Measurements from ENCODE around the gene PLK5. TPM values are rescaled to one million over a fixed set of nuclear protein-coding genes. Genes with fewer than 3 reads are reported as not detected.
A peak's percentile ranks its signal among the peaks of the same experiment; 100 is the strongest.
"Not testable (repeated sequence)": the region's sequence is repeated elsewhere in the genome, so short reads cannot be mapped to it uniquely, and the experiment has no call there.

The PLK5 gene, protein sequence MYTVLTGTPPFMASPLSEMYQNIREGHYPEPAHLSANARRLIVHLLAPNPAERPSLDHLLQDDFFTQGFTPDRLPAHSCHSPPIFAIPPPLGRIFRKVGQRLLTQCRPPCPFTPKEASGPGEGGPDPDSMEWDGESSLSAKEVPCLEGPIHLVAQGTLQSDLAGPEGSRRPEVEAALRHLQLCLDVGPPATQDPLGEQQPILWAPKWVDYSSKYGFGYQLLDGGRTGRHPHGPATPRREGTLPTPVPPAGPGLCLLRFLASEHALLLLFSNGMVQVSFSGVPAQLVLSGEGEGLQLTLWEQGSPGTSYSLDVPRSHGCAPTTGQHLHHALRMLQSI
- total RNA-seq, result not detected

DNA sequence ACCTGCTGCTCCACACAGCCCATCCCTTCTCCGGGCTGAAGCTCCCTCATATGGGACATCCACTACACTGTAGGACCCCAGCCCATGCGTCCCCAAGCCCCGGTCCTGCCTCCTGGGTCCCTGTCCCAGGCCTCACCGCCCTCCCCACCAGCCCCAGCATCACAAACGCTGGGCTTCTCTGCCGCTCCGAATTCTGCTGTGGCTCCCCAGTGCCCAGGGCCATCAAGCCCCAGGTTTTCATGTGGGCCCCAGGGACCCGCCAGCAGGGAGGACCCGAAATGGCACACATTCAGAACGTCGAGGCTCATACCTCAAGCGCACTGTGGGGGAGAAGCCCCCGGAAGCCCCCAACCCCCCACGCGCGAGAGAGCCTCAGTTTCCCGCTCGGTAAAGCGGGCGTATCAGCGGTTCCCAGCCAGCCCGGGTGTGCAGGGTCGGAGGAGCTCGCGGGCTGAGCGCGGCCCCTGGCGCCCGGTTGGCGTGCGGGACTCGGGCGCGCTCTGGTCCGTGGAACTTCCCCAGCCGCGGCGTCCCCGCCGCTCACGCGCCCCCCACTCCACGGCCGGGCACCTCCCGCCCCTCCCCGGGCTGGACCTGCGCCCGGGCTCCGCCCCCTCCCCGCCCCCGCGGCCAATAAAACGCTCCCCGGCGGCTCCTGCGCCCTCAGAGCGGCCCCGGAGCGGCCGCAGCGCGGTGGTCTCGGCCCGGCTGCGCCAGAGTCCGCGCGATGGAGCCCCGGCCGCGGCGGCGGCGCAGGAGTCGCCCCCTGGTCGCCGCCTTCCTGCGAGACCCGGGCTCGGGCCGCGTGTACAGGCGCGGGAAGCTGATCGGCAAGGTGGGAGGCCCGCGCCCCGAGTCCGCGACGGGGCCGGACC lies at the start of gene PLK5:
Gene PLK5, plus strand, starts transcription at position 666 of the 875 bp plus-strand sequence. CDS start 2,920 bp downstream, outside the sequence.
- Histone ChIP-seq H3K9ac (ENCODE audit: low read depth in 1 of 3, low read length in 3 of 3) (no peak within 1 kb of the TSS), H3K36me3 (ENCODE audit: control insufficient read depth in 3 of 3, insufficient read depth in 3 of 3, low read length in 3 of 3) (no peaks in the 10 kb centered on the region), H3K27ac (ENCODE audit: low read depth, low read length) (no peak within 1 kb of the TSS), H3K4me3 (ENCODE audit: low read length in 3 of 3) (peak within 1 kb of the TSS in 2 of 3 donors; percentile 35 to 54), H3K9me3 (ENCODE audit: control insufficient read depth in 3 of 3, low read length in 3 of 3) (no peaks in the 10 kb centered on the region), H3K4me1 (ENCODE audit: control insufficient read depth in 3 of 3, insufficient read depth in 3 of 3, low read length in 3 of 3) (peaks cover 0 to 9% (median 3%) of the 10 kb centered on the region in 3 donors), H3K27me3 (ENCODE audit: control insufficient read depth in 3 of 3, insufficient read depth in 3 of 3, low read length in 3 of 3) (peaks cover 41 to 60% (median 56%) of the 10 kb centered on the region in 3 donors)

GRCh38 chr19:1474765-1475351 lies 49.0 kb upstream of the PLK5 start:
- H3K4me1 ChIP-seq (ENCODE audit: control insufficient read depth in 3 of 3, insufficient read depth in 3 of 3, low read length in 3 of 3), result peaks cover 33 to 69% (median 48%) of the 10 kb centered on the region in 3 donors
- H3K27me3 ChIP-seq (ENCODE audit: control insufficient read depth in 3 of 3, insufficient read depth in 3 of 3, low read length in 3 of 3), result peaks cover 43 to 46% (median 46%) of the 10 kb centered on the region in 3 donors
- no peak overlapping the region for H3K27ac ChIP-seq (ENCODE audit: low read depth, low read length)
- H3K9ac ChIP-seq (ENCODE audit: low read depth in 1 of 3, low read length in 3 of 3), result no peak overlapping the region
- H3K9me3 ChIP-seq (ENCODE audit: control insufficient read depth in 3 of 3, low read length in 3 of 3), result no peaks in the 10 kb centered on the region
- peaks cover 5 to 10% (median 5%) of the 10 kb centered on the region in 3 donors for H3K36me3 ChIP-seq (ENCODE audit: control insufficient read depth in 3 of 3, insufficient read depth in 3 of 3, low read length in 3 of 3)
- no peak overlapping the region for H3K4me3 ChIP-seq (ENCODE audit: low read length in 3 of 3)

DNA sequence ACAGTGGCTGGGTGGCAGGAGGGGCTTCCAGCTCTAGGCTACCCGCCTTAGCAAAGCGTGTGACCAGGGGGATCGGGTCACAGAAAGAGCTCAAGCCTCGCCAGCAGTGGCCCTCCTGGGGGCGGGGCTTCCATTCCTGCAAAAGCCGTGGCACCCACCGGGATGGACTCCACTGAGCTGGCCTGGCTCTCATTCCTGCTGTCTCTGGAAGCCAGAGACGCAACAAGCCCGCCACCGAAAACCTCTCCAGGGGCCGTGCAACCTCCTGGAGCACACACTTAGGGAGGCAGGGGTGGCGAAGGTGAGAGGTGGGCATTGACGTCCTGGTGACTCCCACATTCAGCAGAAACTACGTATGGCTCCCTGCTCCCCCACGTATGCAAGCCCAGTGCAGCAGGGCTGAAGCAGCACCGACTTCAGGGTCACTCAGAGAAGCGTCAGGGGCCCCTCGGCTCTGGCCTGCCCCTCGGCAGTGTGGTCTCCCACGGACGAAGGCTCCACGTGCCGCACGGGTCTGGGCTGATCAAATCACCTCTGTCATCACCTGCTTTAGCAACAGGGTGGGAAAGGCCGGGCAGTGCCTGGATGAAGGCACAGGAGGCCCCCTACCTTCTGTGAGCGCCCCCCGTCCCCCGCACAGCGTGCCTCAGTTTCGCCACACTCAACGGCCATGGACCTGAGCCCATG lies 48.0 kb upstream of the PLK5 start:
- Histone ChIP-seq H3K36me3 (ENCODE audit: control insufficient read depth in 3 of 3, insufficient read depth in 3 of 3, low read length in 3 of 3) (peaks cover 5 to 10% (median 5%) of the 10 kb centered on the region in 3 donors), H3K27me3 (ENCODE audit: control insufficient read depth in 3 of 3, insufficient read depth in 3 of 3, low read length in 3 of 3) (peaks cover 33 to 36% (median 35%) of the 10 kb centered on the region in 3 donors), H3K4me1 (ENCODE audit: control insufficient read depth in 3 of 3, insufficient read depth in 3 of 3, low read length in 3 of 3) (peaks cover 24 to 58% (median 38%) of the 10 kb centered on the region in 3 donors)

GRCh38 chr19:1477056-1477455 lies 46.8 kb upstream of the PLK5 start:
- H3K27ac ChIP-seq (ENCODE audit: low read depth, low read length); H3K36me3 ChIP-seq (ENCODE audit: control insufficient read depth in 3 of 3, insufficient read depth in 3 of 3, low read length in 3 of 3); H3K9ac ChIP-seq (ENCODE audit: low read depth in 1 of 3, low read length in 3 of 3); H3K9me3 ChIP-seq (ENCODE audit: control insufficient read depth in 3 of 3, low read length in 3 of 3); H3K4me3 ChIP-seq (ENCODE audit: low read length in 3 of 3): not testable (repeated sequence)
- H3K4me1 ChIP-seq (ENCODE audit: control insufficient read depth in 3 of 3, insufficient read depth in 3 of 3, low read length in 3 of 3), result peaks cover 15 to 47% (median 26%) of the 10 kb centered on the region in 3 donors
- H3K27me3 ChIP-seq (ENCODE audit: control insufficient read depth in 3 of 3, insufficient read depth in 3 of 3, low read length in 3 of 3), result peaks cover 21 to 24% (median 24%) of the 10 kb centered on the region in 3 donors

More for the DNA sequence above, 48.0 kb upstream of the PLK5 start:
- no peaks in the 10 kb centered on the region for H3K9me3 ChIP-seq (ENCODE audit: control insufficient read depth in 3 of 3, low read length in 3 of 3)
- H3K4me3 ChIP-seq (ENCODE audit: low read length in 3 of 3), result no peak overlapping the region
- no peak overlapping the region for H3K9ac ChIP-seq (ENCODE audit: low read depth in 1 of 3, low read length in 3 of 3)
- H3K27ac ChIP-seq (ENCODE audit: low read depth, low read length), result no peak overlapping the region

GRCh38 chr19:1478934-1479707 lies 44.8 kb upstream of the PLK5 start, which contains the start of gene C19orf25:
TSS of gene C19orf25 (minus strand) at chr19:1479215. CDS start at chr19:1478903, 312 bp downstream.
- Histone ChIP-seq H3K9me3 (ENCODE audit: control insufficient read depth in 3 of 3, low read length in 3 of 3) (no peaks in the 10 kb centered on the region), H3K4me1 (ENCODE audit: control insufficient read depth in 3 of 3, insufficient read depth in 3 of 3, low read length in 3 of 3) (peaks cover 14 to 27% (median 17%) of the 10 kb centered on the region in 3 donors), H3K36me3 (ENCODE audit: control insufficient read depth in 3 of 3, insufficient read depth in 3 of 3, low read length in 3 of 3) (peaks cover 5 to 10% (median 5%) of the 10 kb centered on the region in 3 donors), H3K9ac (ENCODE audit: low read depth in 1 of 3, low read length in 3 of 3) (peak within 1 kb of the TSS; percentile 72 to 84 (median 79)), H3K4me3 (ENCODE audit: low read length in 3 of 3) (peak within 1 kb of the TSS; percentile 86 to 91 (median 91)), H3K27me3 (ENCODE audit: control insufficient read depth in 3 of 3, insufficient read depth in 3 of 3, low read length in 3 of 3) (peaks cover 2 to 7% (median 5%) of the 10 kb centered on the region in 3 donors), H3K27ac (ENCODE audit: low read depth, low read length) (peak within 1 kb of the TSS; percentile 45)

DNA sequence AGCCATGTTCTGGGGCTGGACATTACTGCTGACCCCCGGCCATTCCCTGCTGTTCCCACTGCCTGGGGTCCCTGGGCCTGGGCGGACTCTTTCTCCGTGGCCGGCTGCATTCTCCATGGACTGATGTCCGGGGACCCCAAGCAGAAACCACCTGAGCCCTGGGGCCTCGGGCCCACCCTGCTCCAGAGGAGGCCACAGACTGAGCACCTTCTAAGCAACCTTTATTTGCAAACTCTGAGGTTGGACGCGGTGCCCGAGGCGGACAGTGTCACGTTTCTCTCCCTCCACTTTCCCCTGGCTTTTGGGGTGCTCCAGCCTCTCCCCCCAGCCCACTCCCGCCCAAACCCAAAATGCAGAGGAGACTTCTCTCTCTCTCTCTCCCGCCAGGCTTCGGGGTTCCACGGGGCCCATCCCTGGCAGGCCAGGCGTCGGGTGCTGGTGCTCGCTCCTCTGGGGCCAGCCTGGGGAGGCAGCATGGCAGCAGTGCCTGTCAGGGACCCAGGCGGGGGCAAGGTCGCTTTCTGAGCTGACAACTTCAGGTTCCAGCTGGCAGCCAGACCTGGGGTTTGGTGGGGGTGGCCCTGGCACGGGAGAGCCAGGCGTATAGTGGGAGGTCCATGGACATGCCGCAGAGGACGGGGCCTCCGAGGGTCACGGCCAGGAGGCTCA lies 42.5 kb upstream of the PLK5 start:
- H3K9me3 ChIP-seq (ENCODE audit: control insufficient read depth in 3 of 3, low read length in 3 of 3), result no peaks in the 10 kb centered on the region
- no peak overlapping the region for H3K9ac ChIP-seq (ENCODE audit: low read depth in 1 of 3, low read length in 3 of 3)
- H3K36me3 ChIP-seq (ENCODE audit: control insufficient read depth in 3 of 3, insufficient read depth in 3 of 3, low read length in 3 of 3), result peaks cover 0 to 2% (median 0%) of the 10 kb centered on the region in 3 donors
- no peaks in the 10 kb centered on the region for H3K27me3 ChIP-seq (ENCODE audit: control insufficient read depth in 3 of 3, insufficient read depth in 3 of 3, low read length in 3 of 3)
- peaks cover 10 to 17% (median 10%) of the 10 kb centered on the region in 3 donors for H3K4me1 ChIP-seq (ENCODE audit: control insufficient read depth in 3 of 3, insufficient read depth in 3 of 3, low read length in 3 of 3)
- no peak overlapping the region for H3K4me3 ChIP-seq (ENCODE audit: low read length in 3 of 3)
- H3K27ac ChIP-seq (ENCODE audit: low read depth, low read length), result no peak overlapping the region

- no peak overlapping the region for H3K4me3 ChIP-seq (ENCODE audit: low read length in 3 of 3)
- no peaks in the 10 kb centered on the region for H3K27me3 ChIP-seq (ENCODE audit: control insufficient read depth in 3 of 3, insufficient read depth in 3 of 3, low read length in 3 of 3)
- no peak overlapping the region for H3K9ac ChIP-seq (ENCODE audit: low read depth in 1 of 3, low read length in 3 of 3)
- peaks cover 10 to 17% (median 10%) of the 10 kb centered on the region in 3 donors for H3K4me1 ChIP-seq (ENCODE audit: control insufficient read depth in 3 of 3, insufficient read depth in 3 of 3, low read length in 3 of 3)
- H3K9me3 ChIP-seq (ENCODE audit: control insufficient read depth in 3 of 3, low read length in 3 of 3), result no peaks in the 10 kb centered on the region
- no peak overlapping the region for H3K27ac ChIP-seq (ENCODE audit: low read depth, low read length)
- H3K36me3 ChIP-seq (ENCODE audit: control insufficient read depth in 3 of 3, insufficient read depth in 3 of 3, low read length in 3 of 3), result no peaks in the 10 kb centered on the region
Measured at GRCh38 chr19:1481893-1482360, 42.0 kb upstream of the PLK5 start.

DNA sequence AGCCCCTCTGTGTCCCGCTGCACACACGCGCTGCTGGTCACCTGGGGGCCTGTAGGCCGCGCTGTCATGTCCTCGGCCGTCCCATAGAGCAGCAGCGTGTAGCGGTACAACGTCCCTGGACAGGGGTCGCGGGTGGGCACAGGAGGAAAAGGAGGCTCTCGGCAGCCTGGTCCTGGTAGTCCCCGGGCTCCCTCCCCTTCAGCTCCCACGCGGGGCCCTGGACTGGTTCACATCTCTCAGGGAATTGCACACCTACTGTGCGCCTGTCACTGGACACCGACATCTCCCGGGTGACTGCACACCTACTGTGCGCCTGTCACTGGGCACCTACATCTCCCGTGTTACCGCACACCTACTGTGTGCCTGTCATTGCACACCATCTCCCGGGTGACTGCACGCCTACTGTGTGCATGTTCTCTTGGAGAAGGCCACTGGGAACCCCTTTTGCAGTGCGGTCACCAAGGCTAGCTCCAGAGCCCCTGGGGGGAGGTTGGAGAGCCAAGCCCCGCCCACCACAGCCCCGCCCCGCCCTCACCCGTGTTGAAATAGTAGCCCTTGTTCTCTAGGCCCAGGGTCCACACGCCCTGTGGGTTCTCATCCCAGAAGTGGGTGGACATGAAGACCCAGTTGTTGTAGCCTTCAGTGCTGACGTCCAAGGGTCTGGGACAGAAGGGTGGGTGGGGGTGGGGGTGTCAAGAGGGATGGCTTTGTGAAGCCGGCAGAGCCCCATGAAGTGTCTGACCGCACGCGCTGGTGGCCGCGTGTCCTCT lies 41.3 kb upstream of the PLK5 start:
- H3K36me3 ChIP-seq (ENCODE audit: control insufficient read depth in 3 of 3, insufficient read depth in 3 of 3, low read length in 3 of 3), result no peaks in the 10 kb centered on the region
- no peak overlapping the region for H3K9ac ChIP-seq (ENCODE audit: low read depth in 1 of 3, low read length in 3 of 3)
- H3K9me3 ChIP-seq (ENCODE audit: control insufficient read depth in 3 of 3, low read length in 3 of 3), result no peaks in the 10 kb centered on the region
- H3K4me1 ChIP-seq (ENCODE audit: control insufficient read depth in 3 of 3, insufficient read depth in 3 of 3, low read length in 3 of 3), result peaks cover 9 to 13% (median 10%) of the 10 kb centered on the region in 3 donors
- no peak overlapping the region for H3K27ac ChIP-seq (ENCODE audit: low read depth, low read length)
- H3K4me3 ChIP-seq (ENCODE audit: low read length in 3 of 3), result no peak overlapping the region
- no peaks in the 10 kb centered on the region for H3K27me3 ChIP-seq (ENCODE audit: control insufficient read depth in 3 of 3, insufficient read depth in 3 of 3, low read length in 3 of 3)
